GM21360 (cell line): ENCODE measurements around the gene NUDT9.
"Not testable (repeated sequence)": the region's sequence is repeated elsewhere in the genome, so short reads cannot be mapped to it uniquely, and the experiment has no call there.

Experiments used
- ATAC-seq: cut with Tn5 transposase; IDR thresholded peaks from one replicate; pipeline ENCODE4 v1.9.1; 2021; ENCODE audit warnings: mild to moderate bottlenecking, moderate library complexity; ENCODE audit not compliant: unreplicated experiment

NUDT9 gene

DNA sequence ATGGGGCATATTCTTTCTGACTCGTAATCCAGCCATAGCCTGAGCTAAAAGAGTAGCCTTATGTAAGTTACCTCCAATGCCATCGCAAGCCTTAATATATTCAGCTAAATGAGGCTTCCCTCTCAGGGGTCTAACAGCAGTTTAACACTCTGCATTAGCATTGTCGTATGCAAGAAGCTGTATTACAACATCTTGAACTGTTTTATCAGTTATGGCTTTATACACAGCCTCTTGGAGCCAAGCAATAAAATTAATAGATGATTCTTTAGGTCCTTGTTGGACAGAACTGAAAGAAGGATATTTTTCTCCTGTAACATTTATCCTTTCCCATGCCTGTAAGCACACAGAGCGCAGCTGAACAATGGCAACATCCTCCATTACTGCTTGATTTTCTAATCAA, 15.5 kb upstream of the NUDT9 start:
- ATAC-seq: not testable (repeated sequence)

DNA sequence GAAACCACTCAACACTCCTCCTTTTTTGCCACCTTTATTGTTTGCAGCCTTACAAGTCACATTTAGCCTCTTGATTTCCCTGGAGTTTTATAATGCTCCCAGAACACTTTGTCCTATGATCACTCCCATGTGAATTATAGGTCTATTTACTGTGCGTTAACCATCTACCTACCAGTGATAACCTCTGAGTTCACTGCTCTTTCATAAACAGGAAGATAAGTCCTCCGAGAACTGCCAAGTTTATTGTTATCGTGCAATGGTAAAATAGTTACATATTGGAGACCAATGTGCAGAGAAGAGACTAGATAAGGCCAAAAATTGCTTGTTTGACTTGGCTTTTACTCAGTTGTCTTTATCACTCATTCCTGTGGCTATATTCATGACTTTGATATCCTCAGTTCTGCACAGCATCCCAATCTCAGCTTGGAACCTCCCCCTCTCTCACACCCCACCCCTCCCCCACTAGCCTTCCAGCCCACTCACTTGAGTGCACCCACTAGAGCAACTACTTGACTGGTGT, 12.9 kb upstream of the NUDT9 start:
- no peak for ATAC-seq

DNA sequence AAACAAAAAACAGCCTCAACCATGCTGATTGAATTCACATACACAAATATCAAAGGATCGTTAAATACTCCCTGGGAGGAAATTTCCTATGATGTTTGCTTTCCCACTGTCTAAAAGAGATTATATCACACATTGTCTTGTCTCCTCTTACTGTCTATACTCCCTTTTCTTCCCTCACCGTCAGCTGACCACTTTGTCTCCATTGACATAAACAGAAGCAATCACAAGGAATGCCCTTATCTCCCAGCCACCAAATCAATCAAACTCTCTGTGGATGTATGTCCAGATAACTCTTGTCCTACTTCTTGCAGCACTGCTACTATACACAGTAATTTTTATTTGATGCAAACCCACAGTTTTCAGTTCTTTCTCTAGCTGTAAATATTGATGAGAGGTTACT, 12.2 kb upstream of the NUDT9 start:
- no peak for ATAC-seq

DNA sequence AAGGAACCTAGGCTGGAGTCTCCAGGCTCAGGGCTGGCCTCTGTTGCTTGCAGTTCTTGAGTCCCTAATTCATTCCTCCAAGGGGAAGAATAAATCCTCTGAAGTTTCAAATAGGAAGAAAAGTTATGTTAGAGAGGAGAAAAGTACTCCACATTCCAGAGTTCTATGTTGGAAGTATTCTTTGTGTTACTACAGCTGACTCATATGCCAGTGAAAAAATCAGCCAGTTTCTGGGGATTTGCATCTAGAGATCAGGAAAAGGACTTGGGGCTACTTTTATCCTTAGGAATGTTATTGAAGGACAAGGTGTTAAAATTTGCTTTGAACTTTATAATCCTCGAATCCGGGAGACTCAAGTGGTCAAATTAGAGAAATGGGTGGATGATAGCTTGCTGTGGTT, 11.7 kb upstream of the NUDT9 start:
- no peak for ATAC-seq

DNA sequence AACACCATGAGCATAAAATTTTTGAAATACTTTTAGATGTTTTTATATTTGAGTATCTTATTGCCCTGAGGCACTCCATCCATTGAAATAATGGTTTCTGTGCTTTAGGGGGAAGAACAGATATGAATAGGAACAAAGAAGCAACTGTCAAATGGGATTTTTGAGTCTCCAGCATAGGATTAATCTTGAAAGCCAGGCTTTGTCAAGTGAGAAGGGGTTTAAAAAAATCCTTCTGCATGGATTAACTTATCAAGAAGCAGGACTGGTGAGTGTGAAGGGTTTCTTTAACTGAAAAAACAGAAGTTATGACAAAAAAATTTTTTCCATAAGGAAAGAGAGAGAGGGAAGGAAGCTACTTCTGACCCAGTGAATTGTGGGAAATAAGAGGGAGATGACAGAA, 7.6 kb upstream of the NUDT9 start:
- ATAC-seq: no peak

DNA sequence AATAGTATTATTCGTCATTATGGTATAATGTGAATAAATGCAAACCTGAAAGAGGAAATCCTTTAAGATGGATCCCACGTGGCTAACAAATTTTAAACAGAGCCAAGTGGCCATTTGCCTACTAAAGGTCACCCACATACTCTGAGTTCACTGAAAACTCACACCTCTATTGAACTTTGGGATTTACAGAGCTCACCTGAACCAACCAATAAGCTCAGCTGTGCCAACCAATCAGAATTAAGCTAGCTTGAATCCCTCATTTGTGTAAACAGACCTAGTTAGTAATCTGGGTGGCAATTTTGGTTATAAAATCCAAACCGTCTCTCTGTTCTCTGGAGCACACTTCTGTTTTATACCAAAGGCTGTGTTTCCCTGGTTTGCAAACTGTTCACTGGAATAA, 5.4 kb upstream of the NUDT9 start:
- ATAC-seq: no peak

DNA sequence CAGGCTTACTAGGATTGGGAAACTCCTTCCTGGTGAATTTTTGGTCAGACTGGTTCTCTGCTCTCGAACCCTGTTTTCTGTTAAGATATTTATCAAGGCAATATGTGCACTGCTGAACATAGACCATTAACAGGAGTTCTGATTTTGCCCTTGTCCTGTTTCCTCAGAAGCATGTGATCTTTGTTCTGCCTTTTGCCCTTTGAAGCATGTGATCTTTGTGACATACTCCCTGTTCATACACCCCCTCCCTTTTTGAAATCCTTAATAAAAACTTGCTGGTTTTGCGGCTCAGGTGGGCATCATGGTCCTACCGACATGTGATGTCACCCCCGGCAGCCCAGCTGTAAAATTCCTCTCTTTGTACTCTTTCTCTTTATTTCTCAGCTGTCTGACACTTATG, 4.0 kb upstream of the NUDT9 start:
- ATAC-seq: not testable (repeated sequence)

DNA sequence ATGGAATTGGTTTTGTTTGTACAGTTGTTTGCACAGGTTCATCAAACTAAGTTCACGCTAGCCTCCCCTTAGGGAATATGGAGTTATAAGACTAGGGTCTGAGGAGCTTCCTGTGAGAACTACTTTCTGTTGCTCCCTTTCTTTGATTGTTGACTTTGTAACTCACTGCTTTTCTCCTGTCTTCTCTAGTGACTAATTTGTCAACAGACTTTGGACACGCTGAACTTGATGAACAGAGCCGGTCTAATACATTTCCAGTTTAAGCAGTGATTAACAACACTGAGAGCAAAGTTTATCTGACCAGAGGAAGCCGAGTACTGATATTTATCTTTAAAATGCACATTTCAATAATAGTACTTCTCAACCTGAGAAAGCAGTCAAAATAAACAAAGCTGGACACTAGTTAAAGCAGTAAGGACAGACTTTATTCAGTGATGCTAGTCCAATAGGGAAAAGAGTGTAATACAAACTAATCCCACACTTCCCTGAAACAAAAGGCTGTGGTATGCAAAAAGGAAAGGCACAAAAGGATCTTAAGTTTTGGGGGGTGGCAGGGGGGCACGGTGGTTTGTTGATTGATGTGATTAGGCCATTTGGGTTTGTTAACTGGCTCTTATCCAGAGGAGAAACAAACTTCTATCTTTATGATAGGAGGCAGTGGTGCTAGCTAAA, 2.7 kb upstream of the NUDT9 start:
- ATAC-seq: no peak

DNA sequence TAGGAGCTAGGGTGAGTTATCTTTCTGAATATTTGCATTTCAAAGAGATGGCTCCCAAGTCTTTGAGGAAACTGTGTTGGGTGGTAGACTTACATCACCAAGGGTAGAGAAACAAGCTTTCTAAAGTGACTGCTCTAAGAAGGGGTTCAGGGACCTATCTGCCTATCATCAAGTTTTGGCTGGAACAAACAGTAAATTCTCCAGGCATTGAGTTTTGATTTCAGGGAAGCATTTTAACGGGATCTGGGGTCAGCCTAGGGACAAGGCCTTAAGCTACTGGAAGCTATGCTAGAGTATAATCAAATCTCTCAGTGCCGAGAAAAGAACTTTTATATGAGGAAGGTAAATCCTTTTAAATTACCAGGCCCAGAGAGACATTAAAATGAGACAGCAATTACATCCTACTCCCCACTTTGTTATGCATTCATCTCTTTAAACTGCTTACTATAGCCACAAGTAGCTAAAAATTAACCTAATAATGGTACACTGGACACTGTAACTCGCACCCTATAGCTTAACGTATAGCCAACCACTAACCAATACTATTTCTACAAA, 2.0 kb upstream of the NUDT9 start:
- no peak for ATAC-seq

DNA sequence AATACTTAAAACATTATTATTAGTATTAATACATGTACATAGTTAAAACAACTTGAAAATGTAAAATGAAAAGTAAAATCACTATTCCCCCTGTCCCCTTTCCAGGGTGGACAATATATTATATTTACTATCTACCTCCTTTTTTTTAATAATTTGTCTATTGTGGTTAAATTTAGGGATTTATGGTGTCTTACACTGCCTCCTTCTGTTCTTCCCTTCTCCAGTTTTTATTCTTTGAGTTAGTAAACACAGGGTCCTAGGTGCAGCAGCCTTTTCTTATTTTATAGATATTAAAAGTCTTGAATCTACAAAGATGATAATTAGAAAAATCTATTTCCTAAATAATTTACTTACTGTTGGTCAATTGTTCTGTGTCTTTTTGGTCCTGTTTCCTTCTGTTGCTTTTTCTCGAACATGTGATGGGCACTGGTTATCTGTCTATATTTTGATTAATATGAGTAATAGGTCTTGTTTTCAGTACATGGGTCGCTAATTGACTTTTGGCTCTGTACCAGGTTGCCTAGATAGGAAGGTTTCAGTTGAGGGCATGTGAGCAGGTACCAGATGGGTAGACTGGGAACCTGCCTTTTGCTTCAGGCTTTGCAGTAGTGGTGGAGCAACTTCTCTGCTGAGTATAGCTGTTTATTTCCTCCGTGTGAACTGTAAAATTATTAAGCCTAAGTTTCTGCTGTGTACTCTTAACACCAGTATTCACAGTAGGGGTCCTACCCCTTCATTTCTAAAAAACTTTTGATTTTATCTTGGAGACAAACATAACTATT, 1.1 kb downstream of the NUDT9 start:
- no peak for ATAC-seq

DNA sequence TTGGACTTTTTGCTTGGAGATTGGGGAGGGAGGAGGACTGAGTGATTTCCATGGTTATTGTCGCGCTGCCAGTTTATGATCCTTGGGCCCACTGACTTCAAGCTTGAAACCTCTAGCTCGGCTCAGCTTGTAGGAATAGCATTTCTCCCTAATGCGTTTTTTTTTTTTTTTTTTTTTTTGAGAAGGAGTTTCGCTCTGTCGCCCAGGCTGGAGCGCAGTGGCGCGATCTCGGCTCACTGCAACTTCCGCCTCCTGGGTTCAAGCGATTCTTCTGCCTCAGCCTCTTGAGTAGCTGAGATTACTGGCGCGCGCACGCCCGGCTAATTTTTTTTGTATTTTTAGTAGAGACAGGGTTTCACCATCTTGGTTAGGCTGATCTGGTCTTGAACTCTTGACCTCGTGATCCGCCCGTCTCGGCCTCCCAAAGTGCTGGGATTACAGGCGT, 1.7 kb downstream of the NUDT9 start:
- not testable (repeated sequence) for ATAC-seq

DNA sequence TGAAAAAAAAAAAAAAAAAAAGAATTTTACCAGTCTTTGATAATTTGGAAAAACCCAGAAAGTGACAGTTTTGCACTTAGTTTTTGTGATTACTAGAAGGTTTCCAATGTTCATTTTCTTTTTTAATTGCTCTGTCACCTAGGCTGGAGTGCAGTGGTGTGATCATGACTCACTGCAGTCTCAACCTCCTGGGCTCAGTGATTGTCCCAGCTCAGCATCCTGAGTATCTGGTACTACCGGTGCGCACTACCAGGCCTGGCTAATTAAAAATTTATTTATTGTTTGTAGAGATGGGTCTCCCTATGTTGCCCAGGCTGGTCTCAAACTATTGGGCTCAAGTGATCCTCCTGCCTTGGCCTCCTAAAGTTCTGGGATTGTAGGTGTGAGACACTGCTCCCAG, 3.3 kb downstream of the NUDT9 start:
- ATAC-seq: no peak

DNA sequence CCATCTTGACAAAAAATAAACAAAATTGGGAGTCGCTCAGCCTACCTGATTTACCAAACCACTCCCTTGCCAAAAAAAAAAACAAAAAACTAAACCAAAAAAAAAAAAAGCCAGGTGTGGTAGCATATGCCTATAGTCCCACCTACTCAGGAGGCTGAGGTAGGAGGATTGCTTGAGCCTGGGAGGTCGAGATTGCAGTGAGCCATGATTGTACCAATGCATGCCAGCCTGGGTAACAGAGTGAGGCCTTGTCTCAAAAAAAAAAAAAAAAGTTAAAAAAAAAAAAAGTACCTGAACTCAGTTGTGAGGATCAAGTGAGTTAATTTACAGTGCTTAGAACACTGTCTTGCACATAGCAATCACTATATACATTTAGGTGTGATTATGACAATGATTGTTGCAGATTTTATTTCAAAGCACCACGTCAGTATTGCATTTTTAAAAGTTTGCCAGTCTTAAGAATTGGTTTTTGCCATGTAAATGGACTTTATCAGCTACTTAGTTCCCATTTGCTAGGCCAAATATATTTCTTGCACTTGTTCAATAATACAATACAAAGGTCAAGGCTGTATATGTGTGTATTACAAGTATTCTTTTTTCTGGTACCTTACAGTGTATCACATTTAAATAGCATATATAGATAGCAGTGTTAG, 4.6 kb downstream of the NUDT9 start:
- no peak for ATAC-seq

DNA sequence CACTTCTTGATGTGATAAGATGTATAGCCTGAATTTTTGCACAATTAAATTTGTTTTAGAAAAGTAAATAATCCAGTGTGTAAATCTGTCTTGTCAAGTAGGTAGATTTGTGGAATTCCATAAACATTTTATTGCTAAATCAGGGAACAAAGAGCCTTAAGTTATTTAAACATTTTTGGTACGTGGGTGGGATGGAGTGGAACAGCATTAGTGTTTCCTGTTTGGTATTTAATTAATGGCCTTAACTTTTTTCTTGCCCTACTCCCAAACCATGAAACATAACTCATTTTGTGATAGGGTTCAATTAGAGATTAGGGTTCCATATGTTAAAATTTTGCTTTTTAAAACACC, 5.1 kb downstream of the NUDT9 start:
- no peak for ATAC-seq

DNA sequence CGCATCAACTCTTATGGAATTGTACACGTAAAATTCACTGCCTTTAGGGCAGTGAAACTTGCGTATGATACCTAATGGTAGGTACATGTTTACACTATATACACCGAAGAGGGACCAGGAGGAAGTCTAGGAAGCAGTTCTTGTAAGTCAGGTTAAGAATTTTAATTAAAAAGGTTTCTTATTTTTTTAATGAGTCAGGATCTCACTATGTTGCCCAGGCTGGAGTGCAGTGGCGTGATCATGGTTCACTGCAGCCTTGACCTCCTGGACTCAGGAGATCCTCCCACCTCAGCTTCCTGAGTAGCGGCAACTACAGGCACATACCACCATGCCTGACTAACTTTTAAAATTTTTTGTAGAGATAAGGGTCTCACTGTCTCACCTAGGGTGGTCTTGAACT, 6.6 kb downstream of the NUDT9 start:
- ATAC-seq: no peak

DNA sequence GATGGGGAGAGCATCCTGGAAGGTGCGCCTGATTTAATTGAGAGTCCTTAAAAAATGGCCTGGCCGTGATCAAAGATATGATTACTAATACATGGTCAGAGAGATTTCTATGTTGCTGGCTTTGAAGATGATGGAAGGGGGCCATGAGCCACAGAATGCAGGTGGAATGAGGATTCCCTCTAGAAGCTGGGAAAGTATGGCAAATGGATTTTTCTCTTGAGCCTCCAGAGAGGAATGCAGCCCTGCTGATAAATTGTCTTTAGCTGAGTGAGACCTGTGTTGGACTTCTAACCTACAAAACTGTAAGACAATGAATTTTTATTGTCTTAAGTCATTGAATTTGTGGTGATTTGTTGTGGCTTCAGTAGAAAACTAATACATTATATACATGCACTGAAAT, 7.7 kb downstream of the NUDT9 start:
- ATAC-seq: no peak

DNA sequence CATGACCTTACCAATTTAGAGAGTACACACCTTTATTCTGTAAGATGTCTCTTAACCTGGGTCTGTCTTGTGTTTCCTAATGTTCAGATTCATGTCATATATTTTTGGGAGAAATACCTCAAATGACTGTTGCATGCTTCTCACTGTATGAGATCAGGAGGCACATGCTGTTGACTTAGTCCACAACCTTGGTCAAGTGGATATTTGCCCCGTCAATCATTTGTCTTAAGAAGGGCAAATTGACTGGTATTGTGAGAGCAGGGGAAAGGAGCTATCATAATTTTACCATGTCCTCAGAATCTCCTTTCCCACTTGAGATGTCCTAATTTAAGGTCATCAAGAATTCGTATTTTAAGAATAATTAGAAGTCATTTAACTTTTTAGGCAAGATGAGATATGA, 11.0 kb downstream of the NUDT9 start:
- no peak for ATAC-seq

DNA sequence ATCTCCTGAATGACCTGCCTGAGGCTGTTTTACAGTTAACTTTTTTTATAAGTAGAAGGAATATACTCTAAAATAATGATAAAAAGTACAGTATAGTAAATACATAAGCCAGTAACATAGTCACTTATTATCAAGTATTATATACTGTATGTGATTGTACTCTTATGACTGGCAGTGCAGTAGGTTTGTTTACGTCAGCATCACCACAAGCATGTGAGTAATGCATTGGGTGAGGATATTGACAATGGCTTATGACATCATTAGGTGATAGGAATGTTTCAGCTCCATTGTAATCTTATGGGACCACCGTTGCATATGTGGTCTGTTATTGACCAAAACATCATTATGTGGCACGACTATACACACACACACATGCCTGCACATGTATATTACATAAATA, 20.5 kb downstream of the NUDT9 start:
- ATAC-seq: no peak

DNA sequence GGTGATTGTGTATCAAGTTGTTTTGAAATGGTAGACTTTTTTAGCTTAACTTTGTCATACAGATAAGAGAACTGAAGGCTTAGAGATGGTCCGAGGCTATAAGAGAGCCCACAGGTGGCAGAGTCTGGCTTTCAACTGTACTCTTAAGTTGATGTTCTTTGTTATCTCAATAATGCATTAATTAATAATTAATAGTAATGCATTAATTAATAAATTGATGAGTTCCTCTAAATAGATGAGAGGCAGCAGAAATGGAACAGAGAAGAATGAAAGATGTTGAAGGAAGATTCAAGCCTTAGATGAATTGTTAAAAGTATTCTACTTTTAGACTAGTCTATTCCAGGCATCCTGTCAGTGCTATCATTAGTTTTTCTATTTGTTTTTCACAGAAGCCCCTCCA, 22.4 kb downstream of the NUDT9 start:
- ATAC-seq: no peak

DNA sequence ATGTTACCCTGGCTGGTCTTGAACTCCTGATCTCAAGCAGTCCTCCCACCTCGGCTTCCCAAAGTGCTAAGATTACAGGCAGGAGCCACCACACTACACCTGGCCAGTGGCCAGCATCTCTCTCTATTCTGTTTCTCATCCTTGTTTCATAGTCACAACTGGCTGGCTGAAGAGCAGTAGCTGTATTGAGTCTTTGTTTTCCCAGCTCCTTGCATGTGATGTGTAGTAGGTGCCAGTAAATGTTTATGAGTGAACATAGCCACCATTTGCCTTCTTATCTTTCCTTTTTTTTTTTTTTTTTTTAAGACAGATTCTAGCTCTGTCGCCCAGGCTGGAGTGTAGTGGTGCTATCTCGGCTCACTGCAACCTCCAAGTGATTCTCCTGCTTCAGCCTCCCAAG, 23.6 kb downstream of the NUDT9 start:
- no peak for ATAC-seq

DNA sequence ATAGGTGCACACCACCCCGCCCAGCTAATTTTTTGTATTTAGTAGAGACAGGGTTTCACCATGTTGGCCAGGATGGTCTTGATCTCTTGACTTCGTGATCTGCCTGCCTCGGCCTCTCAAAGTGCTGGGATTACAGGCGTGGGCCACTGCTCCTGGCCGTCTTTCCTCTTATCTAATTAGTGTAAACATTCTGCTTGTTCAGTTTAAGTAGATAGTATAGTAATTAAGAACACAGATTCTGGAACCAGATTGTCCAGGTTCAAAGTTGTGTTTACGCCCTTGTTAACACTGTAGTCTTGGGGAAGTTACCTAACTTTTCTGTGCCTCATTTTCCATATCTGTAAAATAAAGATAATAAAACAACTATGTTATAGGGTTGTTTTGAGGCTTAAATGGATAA, 24.0 kb downstream of the NUDT9 start:
- ATAC-seq: not testable (repeated sequence)

DNA sequence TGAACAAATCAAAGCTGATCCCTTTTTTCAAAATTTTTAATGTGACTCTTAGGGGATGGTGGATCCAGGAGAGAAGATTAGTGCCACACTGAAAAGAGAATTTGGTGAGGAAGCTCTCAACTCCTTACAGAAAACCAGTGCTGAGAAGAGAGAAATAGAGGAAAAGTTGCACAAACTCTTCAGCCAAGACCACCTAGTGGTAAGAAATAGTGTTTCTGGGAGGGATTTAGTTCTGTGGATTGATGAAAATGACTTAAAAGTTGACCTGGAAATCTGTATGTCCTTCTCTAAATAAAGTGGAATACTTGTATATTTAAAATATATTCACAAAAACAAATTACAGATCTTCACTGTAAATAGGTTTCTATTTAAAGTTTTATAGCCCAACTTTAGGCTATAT, 29.2 kb downstream of the NUDT9 start:
- ATAC-seq: no peak
